ENCODE measurements around the gene CARM1.

DNA sequence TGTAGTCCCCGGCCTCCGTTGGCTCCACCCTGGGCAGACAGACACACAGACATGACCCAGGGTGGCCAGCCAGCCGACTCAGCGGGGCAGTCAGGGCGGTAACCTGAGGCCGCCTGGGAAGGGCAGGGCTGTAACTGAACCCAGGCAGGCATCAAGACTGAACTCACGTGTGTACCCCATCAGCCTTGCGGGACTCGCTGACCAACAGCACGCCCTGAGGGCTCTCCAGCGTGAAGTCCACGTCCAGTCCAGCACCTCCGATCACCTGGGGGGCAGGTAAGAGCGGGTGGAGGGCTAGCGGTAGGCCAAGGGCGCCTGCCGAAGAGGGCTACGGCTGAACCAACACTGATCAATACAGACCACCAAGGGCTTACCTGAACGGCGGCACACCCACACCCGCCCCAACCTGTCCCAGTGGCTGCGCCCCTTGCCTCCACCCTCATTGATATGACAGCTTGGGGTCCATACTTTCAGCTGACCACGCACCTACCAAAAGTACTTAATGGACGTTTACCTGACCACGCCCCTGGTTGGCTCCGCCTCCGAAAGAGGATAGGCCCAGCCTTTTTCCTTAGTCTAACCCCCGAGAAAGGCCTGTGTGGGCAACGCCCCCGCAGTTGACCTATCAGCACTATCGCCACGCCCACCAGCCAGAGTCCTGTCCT lies 36.1 kb upstream of the CARM1 start:
- TF ChIP-seq, protein P1, sequence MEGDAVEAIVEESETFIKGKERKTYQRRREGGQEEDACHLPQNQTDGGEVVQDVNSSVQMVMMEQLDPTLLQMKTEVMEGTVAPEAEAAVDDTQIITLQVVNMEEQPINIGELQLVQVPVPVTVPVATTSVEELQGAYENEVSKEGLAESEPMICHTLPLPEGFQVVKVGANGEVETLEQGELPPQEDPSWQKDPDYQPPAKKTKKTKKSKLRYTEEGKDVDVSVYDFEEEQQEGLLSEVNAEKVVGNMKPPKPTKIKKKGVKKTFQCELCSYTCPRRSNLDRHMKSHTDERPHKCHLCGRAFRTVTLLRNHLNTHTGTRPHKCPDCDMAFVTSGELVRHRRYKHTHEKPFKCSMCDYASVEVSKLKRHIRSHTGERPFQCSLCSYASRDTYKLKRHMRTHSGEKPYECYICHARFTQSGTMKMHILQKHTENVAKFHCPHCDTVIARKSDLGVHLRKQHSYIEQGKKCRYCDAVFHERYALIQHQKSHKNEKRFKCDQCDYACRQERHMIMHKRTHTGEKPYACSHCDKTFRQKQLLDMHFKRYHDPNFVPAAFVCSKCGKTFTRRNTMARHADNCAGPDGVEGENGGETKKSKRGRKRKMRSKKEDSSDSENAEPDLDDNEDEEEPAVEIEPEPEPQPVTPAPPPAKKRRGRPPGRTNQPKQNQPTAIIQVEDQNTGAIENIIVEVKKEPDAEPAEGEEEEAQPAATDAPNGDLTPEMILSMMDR (IDR thresholded peaks at IDR 0.05) = no peak
- TF ChIP-seq POLR2A (IDR thresholded peaks at IDR 0.05) = no peak

All from right lobe of liver (tissue), 4 donors.